Liver (tissue), 3 donors: ENCODE measurements around the gene USP33.

Source experiments
- GABPA ChIP-seq, 2 donors: IDR thresholded peaks in 1 of 2; conservative IDR thresholded peaks in 1 of 2; 2 replicates each; pipeline ENCODE4 v1.6.1; 2016; ENCODE audit warnings: antibody characterized with exemption in 2 of 2, mild to moderate bottlenecking in 1 of 2, moderate library complexity in 1 of 2
- RXRA ChIP-seq, 2 donors: IDR thresholded peaks; 2 replicates each; pipeline ENCODE4 v1.6.1; 2017 to 2018; ENCODE audit warnings: antibody characterized with exemption in 2 of 2, mild to moderate bottlenecking in 1 of 2
- TAF1 ChIP-seq: conservative IDR thresholded peaks from 2 replicates; pipeline ENCODE4 v1.6.1; 2016; ENCODE audit warnings: antibody characterized with exemption, mild to moderate bottlenecking
- TF ChIP-seq, protein P1 (sequence below): fragments of 150-350 bp; IDR thresholded peaks from 2 replicates; pipeline ENCODE4 v1.5.1; 2017; ENCODE audit warnings: improper control_type of control experiment, low read depth, low read length; ENCODE audit not compliant: missing input control
- TF ChIP-seq, protein P2 (sequence below): IDR thresholded peaks from 2 replicates; pipeline ENCODE4 v1.6.1; 2016; ENCODE audit warnings: antibody characterized with exemption, mild to moderate bottlenecking
- TF ChIP-seq, protein P3 (sequence below): IDR thresholded peaks from 2 replicates; pipeline ENCODE4 v1.6.1; 2016; ENCODE audit warnings: antibody characterized with exemption
- donor health status: healthy.
- donor health status: healthy.

DNA sequence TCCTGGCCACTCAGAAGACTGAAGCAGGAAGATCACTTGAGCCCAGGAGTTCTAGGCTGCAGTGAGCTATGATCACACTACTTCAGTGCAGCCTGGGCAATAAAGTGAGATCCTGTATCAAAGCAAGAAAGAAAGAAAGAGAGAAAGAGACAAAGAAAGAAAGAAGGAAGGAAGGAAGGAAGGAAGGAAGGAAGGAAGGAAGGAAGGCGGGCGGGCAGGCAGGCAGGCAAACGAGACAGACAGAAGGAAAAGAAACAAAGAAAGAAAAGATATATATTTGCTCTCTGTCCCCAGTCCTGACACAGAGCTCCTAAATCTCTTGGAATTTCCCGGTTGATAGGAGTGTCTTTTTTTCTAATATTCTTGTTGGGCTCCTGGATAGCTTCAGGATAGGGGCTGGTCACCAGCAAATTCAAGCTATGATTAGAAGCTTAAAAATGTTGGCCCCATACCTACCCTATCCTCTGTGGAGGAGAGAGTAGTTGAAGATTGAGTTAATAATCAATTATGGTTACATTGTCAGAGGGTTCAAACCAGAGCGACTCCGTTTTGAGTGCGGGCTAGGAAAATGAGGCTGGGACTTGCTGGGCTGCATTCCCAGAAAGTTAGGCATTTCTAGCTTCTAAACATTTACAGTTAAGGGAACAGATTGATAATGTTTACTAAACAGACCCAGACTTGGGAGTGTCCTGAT, 16.5 kb upstream of the USP33 start:
- TF ChIP-seq, protein P1, sequence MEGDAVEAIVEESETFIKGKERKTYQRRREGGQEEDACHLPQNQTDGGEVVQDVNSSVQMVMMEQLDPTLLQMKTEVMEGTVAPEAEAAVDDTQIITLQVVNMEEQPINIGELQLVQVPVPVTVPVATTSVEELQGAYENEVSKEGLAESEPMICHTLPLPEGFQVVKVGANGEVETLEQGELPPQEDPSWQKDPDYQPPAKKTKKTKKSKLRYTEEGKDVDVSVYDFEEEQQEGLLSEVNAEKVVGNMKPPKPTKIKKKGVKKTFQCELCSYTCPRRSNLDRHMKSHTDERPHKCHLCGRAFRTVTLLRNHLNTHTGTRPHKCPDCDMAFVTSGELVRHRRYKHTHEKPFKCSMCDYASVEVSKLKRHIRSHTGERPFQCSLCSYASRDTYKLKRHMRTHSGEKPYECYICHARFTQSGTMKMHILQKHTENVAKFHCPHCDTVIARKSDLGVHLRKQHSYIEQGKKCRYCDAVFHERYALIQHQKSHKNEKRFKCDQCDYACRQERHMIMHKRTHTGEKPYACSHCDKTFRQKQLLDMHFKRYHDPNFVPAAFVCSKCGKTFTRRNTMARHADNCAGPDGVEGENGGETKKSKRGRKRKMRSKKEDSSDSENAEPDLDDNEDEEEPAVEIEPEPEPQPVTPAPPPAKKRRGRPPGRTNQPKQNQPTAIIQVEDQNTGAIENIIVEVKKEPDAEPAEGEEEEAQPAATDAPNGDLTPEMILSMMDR: no peak
- TF ChIP-seq, protein P2, sequence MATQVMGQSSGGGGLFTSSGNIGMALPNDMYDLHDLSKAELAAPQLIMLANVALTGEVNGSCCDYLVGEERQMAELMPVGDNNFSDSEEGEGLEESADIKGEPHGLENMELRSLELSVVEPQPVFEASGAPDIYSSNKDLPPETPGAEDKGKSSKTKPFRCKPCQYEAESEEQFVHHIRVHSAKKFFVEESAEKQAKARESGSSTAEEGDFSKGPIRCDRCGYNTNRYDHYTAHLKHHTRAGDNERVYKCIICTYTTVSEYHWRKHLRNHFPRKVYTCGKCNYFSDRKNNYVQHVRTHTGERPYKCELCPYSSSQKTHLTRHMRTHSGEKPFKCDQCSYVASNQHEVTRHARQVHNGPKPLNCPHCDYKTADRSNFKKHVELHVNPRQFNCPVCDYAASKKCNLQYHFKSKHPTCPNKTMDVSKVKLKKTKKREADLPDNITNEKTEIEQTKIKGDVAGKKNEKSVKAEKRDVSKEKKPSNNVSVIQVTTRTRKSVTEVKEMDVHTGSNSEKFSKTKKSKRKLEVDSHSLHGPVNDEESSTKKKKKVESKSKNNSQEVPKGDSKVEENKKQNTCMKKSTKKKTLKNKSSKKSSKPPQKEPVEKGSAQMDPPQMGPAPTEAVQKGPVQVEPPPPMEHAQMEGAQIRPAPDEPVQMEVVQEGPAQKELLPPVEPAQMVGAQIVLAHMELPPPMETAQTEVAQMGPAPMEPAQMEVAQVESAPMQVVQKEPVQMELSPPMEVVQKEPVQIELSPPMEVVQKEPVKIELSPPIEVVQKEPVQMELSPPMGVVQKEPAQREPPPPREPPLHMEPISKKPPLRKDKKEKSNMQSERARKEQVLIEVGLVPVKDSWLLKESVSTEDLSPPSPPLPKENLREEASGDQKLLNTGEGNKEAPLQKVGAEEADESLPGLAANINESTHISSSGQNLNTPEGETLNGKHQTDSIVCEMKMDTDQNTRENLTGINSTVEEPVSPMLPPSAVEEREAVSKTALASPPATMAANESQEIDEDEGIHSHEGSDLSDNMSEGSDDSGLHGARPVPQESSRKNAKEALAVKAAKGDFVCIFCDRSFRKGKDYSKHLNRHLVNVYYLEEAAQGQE: no peak
- no peak for TF ChIP-seq TAF1
- no peak for TF ChIP-seq GABPA (IDR thresholded peaks at IDR 0.05 in 1 of 2, conservative IDR thresholded peaks at IDR 0.05 in 1 of 2)
- no peak for TF ChIP-seq RXRA (IDR thresholded peaks at IDR 0.05)
- TF ChIP-seq, protein P3, sequence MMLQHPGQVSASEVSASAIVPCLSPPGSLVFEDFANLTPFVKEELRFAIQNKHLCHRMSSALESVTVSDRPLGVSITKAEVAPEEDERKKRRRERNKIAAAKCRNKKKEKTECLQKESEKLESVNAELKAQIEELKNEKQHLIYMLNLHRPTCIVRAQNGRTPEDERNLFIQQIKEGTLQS: no peak
